OCI-M1 (cell line): ENCODE data around the gene ARHGAP25.

Experiments used
- DNase-seq: peaks from one replicate; lab custom pipeline; 2025; lab: John Stamatoyannopoulos, UW

ARHGAP25 gene

DNA sequence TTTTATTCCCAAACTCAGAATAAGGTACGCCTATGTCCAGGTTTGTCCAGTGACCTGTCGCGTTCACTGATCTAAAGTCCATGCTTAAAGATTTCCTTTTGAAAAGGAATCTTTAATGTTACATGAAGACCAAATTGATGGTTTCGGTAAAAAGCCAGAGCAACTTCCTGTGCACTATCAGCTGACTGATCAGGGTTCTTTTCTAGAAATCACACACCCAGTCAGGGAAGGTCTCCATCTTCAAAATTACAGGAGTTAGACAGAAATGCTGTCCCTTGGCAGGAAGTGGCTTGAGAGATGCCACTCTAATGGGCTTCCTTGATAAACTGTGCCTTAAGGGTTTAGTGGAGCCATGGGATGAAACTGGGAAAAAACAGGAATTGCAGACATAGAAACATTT lies 14.7 kb upstream of the ARHGAP25 start:
- no peak for DNase-seq

DNA sequence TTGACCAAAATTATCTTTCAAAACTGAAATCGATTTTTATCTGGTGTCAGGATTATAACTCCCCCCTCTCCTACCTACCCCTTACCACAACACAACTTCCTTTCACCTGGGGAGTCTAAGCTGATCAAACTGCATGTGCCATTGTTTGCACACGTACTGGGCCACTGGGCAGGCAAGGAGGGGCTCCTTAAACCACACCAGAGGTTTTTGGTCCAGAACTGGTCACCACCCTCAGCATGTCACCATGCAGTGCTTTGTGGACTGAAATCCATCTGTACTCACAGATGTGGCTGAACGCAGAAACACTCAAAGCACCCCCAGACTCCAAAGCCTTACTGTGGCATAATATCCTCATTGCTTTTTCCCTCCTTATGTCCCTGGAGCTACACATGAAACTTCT lies 13.9 kb upstream of the ARHGAP25 start:
- no peak for DNase-seq

DNA sequence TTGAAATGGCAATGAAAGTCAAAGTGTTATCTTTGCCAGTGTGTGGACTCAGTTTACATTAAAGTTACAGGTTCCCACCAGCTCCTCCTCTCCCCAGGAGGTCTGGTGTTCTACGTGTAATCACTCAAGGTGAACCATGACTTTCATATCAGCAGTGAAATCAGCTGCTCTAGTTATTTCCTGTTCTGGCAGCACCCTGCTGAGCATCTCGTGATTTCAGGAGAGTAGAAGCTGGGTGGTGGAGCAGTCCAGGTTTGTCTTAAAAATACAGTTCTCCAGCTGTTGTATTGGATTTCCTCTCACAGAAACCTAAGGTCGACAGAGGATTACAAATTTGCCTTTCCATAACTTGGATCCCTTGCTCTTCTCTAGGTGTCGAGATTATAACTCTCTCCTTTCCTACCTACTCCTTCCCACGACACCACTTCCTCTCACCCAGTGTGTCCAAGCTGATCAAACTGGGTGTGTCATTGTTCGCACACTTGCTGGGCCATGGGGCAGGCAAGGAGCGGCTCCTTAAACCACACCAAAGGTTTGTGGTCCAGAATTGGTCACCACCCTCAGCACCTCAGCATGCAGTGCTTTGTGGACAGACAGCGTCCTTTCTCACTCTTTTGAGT lies 13.0 kb upstream of the ARHGAP25 start:
- no peak for DNase-seq

DNA sequence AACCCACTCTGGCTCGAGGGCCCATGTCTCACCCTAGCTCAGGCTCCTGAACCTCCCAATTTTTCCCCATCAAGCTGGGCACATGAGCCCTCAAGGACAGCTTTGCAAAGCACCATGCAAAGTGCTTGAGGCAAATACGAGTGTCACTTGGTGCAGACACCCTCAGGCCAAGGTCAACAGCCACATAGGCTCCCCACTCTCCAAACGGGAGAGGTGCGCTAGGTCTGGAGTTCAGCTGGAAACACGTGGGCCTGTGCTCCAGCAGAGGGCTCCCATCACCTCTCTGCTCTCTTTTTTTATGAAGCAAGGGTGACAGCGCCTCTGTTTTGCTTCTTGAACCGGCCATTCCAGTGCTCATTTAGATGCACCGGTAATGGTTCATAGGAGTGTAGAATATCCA lies 11.9 kb upstream of the ARHGAP25 start:
- no peak for DNase-seq

DNA sequence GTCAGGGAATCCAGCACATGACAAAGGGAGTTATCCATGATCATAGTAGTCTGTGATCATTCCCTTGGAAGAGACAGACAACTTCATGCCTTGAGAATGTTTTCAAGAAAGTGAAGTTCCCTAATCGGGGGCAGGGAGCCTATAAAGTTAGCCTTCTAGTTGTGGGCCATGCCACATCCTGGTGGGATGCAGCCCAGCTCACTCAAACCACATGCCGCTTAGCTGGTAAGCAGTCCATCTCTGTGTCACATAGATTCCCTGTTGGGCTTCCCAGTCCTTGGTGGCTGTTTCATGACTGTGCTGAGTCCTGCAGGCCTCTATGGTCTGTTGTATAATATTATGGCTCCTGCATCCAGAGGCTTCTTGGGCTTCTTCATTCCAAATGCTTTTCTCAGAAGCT lies 11.4 kb upstream of the ARHGAP25 start:
- DNase-seq: no peak

DNA sequence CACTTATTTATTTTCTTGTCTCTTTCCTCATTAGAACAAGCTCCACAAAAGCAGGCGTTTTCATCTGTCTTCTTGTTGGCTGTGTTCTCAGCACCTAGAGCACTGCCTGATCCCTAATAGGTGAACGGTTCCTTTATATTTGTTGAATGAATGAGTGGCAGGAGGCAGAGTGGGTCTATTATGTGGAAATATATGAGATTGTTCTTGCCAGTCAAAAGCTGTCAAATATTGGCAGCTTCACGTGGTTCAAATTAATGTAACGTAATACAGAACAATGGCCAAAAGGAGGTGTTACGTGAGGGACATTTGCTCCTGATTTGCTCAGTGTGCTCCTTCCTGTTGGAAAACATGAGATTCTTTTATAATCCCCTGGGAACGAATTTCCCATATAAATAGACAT lies 8.5 kb upstream of the ARHGAP25 start:
- no peak for DNase-seq

DNA sequence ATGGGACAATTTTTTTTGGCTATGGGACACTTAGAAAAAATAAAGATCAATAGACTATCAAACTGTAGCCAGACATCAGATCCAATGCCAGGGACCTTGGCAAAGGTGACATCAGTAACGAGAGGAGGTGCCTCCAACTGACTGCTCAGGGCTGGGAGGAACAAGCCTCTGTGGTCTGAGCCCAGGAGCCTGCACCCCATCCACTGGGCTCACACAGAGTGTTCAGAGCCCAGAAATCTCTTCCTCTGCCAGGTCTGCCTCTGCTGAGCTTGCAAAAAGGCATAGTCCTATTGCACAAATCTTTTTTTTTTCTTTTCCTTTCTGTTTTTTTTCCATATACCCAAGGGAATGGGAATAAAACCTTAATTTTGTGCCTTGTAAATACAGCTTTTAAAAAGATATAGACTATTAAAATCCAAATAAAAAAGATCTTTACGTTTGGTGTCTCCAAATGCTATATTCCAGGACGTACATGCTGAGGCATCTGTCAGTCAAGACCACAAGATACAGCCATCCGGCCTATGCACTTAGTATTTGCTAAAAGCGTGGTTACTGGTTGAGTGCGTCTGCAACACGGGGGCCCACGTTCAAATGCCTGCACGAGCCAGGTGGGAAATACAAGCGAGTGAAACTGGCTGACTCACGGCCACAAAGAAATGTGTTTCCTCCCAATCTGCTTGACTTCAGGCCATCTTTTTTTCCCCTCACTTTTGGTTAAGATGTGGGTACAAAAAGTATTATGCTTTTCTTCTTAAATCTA lies 7.8 kb upstream of the ARHGAP25 start:
- no peak for DNase-seq

DNA sequence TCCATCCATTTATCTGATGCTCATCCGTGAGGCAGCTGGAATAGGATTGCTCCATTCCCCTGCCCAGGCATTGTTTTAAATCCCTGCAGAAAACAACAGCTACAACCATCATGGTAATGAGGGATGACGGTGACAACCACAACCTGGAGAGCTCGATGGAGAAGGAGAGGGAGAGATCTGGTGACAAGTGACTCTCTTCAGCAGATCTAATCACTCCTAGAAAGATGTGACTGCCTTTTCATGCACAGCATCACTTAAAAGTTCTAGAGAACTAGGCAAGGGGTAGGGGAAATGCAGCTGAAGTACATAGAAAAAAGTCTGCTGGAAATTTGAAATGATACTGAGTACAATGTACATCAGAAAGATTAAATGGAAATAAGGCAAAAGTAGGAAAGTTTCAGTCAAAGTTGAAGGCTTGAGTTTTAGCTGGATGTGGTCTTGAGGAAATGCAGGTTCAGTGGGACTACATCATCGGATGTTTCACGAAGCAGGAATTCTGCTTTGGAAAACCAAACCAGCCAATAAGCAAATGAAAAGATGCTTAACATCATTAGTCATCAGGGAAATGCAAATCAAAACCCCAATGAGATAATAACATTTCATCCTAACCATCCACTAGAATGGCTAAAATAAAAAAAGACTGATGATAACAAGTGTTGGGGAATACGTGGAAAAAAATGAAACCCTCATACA lies 6.8 kb upstream of the ARHGAP25 start:
- no peak for DNase-seq

DNA sequence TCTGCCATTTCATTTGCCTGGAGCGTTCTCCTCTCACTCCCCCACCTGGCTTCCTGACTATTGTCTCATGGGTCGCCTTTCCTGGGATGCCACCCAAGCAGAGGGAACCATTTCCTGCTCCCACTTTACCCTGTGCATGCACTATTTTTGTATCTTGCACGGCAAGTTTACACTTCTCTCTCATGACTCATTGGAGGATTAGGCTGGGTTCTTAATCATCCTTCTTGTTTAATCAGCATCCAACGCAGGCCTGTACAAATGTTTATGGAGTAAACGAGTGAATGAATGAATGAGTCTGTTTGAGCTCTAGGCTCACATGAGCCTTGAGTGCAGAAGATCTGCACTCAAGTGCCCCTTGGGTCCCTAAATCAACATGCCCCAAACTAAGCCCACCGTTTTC lies 3.8 kb upstream of the ARHGAP25 start:
- no peak for DNase-seq

DNA sequence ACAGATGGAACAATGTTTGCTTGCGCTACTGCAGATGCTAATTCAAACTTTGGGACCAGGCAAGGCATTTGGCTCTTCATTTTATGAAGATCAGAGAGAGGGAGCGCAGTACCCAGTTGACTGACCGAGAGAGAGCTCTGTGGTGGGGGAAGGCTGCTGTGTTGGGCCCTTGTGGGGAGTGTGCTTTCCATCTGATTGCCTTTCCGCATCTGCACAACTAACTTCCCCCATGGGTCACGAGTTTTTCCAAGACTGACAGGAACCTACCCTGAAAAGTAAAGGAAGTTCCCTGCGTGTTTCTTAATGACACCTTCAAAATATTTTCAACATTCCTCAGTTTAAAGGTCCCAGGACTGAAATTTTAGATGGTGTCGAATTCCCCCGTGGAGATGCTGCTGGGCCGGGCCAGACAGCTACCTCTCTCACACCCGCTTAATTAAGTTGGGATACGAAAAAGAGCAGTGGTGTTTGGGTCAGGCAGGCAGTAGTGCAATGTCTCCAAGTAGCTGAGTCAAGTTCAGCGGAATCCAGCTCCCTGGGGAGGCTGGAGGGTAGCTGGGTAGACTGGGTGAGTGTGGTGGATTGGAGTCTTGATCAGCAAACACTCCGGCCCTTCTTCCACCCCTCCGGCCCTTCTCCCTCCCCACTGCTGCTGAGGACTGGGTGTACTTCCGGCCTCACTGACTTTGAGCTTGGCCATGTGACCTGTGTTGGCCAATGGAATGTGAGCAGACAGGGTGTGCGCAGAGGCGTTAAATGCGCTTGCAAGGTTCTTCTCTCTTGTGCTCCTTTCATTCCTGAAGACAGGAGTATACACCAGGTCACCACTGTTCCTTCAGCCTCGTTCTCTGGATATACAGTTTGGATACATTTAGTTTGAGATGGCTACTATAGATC lies 2.3 kb upstream of the ARHGAP25 start:
- no peak for DNase-seq

DNA sequence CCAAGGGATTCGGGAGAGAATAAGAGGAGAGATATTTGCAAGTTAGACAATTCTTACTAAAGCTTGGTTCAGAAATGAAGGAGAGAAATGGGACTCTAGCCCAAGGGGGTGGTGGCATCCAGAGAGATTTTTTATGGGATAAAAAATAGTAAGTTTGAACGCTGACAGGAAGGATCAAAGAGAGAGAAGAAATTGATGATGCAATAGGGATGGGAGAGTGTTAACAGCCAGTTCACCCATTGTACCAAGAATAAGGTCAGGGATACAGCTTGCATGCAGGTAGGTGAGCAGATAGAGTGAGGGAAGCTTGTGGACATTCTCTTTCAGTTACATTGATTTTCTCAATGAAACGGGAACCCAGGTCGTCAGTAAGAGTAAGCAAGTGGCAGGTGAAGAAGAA lies 1.2 kb upstream of the ARHGAP25 start:
- no peak for DNase-seq

DNA sequence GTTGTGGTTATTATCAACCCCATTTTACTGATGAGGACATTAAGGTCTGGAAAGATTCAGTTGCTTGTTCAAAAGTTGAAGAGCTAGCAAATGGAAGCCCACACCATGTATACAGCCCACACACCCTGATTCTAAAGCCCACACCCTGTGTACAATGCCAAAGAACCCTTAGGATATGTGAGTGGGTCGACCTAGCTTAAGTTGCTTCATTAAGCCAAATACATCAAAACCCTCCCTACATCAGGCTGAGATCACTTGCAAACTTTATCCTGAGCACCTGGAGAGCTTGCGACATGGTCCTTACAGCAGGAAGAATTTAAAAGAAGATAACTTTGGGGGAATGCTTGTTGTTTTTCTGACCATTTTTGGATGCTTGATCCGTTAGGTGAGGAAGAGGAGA lies 435 bp upstream of the ARHGAP25 start:
- DNase-seq: no peak

DNA sequence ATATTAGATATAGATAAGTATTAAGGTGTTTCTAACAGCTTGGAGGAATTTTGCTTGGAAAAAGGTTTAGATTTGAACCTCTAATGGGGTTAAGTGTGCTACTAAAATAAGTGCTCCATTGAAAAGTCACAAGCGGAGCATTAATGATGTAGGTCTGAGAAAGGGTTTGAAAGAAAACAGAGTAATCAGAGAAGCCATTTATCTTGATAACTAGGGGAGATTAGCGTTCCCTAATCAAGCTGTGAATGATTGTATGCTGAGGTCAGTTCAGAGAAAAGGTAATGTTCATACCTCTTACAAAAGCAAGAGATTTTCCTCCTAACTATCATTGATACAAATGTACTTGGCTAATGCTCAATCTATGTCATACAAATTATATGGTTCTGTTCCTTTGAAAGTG lies 1.5 kb downstream of the ARHGAP25 start:
- no peak for DNase-seq

DNA sequence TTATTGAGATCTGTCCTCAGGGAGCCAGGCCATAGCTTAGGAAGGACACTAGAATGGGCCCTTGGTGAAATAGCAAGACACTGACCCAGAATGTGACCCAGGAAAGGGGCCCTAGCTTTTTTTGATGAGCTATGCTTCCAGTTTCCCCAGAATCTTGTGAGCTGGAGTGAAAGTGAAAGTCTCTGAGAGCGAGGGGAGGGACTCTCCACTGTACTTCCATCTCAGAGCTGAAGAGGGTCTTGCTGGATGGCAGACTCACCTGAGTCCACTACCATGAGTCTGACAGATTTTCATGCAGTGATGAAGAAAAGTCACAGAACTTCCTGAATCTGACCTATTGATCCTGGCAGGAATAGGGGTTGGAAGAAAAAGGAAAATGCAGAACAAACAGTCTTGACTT lies 3.1 kb downstream of the ARHGAP25 start:
- DNase-seq: peak; percentile 76

DNA sequence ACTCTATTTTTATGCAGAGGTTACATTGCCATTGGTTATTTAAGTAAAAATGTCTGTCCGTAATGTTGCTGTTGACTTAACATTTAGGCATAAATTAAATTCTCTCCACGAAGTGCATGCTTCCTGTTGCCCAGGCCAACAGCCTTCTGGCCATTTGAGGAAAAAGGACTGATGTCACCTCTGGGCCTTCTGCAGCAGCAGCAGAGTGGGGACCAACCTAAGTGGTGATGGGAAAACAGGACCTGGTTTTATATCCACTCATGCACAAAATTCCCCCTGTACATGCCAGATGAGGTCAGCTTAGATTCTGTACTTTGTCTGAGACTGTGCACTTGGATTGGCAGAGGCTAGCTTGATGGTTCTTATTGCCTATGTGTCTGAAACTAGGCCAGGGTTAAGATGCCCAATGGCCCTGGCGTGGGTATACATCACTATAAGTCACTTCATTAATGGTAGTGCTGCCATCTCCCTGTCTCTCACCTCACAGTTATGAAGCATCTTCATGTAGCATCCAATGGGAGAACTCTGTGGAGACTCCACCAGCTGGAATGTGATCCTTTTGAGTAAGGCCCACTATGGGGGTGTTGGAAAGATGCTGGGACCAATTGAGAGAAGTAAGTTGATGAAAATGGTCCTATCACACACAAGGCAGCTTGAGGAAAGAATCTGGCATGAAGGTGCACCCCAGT lies 4.4 kb downstream of the ARHGAP25 start:
- no peak for DNase-seq

DNA sequence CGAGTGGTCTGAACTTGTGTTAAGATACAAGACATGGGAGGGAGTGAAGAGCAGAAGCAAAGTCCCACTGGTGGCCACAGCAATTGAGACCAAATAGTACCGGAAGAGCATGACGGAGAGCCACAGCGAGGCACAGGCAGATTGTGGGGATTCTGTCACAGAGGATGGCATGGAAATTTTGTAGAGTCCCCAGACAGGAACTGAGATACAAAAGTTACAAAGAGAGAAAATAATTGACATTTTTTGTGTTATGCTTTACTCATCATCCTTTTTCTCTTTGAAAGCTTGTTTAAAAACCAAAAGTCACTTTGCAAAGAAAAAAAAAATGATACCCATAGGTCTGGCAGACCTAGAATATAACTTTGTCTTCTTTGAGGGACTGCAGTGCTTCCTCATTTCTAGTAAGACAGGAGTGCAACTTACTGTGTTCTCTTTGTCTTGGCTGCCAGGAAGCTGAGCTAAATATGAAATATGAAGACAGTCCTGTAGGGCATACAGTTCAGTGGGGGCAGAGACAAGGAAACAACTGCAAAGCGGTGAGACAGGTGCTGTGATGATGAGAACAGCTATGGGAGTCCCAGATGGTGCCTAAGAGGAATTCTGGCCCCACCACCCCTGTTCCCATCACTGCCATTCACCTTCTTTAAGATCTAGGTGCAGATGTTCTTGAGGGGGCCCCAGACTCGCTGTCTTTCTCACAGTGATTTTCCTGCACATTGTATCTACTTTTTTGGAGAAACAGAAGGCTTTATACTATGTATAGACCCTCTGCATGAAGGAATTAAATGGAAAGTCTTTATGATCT lies 5.2 kb downstream of the ARHGAP25 start:
- no peak for DNase-seq

DNA sequence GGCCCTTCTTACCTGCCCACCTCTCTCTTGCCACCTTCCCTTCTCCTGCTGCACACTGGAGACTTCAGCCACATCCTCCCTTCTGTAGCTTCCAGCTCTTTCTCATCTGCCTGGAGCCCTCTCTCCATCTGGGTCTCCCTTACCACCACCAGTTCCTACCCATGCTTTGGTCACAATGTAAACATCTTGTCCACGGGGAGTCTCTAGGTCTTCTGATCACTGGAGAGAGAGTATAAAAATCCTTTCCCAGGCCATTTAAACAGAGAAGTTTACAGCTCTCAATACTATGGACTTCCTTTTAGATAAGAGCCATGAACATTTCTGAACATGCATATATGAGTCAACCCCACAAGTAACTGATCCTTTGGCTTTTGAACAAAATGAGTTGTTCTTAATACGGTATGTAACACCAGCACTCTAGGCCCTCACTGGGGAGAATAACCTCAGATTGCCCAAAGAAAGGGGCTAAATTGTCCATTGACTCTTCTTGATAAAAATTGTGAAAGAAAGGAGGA lies 5.8 kb downstream of the ARHGAP25 start:
- DNase-seq: peak; percentile 6

DNA sequence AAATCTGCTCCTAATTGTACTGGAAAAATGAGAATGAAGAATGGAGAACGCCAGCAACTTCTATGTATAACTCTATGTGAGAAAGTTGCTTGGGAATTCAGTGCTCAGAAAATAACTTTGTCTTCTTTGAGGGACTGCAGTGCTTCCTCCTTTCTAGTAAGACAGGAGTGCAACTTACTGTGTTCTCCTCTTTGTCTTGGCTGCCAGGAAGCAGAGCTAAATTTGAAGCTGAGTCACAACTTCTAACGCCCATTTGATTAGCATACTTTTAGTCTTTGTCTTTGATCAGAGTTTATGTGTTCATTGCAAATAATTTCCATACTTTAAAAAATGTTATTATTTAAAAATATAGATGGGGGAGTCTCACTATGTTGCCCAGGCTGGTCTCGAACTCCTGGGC lies 6.6 kb downstream of the ARHGAP25 start:
- no peak for DNase-seq

DNA sequence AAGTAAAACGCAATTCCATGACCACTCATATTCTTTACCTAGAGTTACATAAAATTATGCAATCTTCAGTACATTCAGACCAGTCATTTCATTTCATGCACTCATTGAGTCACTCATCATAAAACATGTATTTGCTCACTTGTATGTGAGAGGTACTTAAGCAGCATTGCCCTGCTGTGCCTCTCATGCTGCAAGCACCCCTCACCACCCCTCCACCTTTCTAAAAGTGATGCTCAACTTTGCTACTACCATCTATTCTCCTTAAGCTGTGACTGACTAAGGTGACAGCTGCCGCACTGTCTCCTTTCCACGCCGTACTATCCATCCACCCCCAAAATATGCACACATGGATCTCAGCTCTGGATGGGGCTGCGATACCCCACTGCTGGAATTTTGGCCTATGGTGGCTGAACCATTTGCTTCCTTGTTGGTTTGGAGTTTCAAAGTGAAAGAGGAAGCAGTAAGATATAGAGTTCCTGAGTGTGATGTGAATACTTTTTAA lies 7.2 kb downstream of the ARHGAP25 start:
- no peak for DNase-seq

DNA sequence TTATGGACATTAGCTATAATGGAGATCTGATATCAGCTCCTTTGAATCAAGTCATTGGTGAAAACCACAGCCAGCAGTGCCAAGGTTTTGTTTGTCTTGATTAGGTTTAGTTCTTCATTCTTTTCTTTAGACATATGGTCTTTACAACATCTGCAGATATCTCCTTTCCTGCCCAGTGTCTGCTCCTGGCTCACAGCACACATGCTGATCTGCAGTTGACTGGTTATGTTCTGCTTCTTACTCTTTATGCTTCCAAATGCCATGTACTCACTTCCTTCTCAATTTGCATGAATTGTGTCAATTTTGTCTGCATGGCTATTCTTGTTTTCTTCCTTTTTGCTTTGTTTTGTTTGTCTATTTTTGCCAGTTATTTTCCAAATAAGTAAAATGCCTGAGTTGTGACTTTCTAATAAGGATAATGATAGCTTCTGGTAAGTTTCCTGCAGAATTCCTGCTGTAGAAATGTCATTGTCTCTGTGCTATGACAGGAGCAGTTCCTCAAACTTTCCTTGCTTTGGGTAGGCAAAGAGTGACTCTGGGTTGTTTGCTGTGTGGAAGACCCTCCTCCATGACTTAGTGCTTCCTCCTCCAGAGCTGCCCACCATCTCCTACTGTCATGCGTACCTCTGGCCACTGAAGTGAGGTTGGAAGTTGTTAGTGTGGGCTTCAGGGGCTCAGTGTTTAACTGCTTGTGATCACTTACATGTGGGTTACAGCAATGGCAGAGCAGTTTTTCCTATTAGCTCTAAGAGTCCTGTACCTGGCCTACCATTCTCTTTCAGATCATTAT lies 8.2 kb downstream of the ARHGAP25 start:
- DNase-seq: peak; percentile 30
